Left ventricle myocardium inferior (tissue), 1 donor: Measurements from ENCODE around the gene ANKRD17. TPM values are rescaled to one million over a fixed set of nuclear protein-coding genes. Genes with fewer than 3 reads are reported as not detected.

Source experiments
- DNase-seq: peaks from one replicate; pipeline ENCODE4 v3.0.0-alpha.2; 2020
- H3K27ac ChIP-seq: fragments of 200-600 bp; replicated peaks from 2 replicates; pipeline ENCODE4 v1.8.0; 2021
- H3K27me3 ChIP-seq: fragments of 200-600 bp; 2 replicates; pipeline ENCODE4 v1.8.0; 2021; ENCODE audit warnings: low read depth
- H3K36me3 ChIP-seq: fragments of 200-600 bp; 2 replicates; pipeline ENCODE4 v1.8.0; 2021
- H3K4me1 ChIP-seq: fragments of 200-600 bp; 2 replicates; pipeline ENCODE4 v1.8.0; 2021
- H3K4me3 ChIP-seq: fragments of 200-600 bp; 2 replicates; pipeline ENCODE4 v1.8.0; 2021; ENCODE audit warnings: mild to moderate bottlenecking, moderate library complexity
- H3K9me3 ChIP-seq: fragments of 200-600 bp; replicated peaks from 2 replicates; pipeline ENCODE4 v1.8.0; 2021
- intact Hi-C: fragments of 100-400 bp; cut with micrococcal nuclease; formaldehyde crosslinking; loops from one replicate; pipeline ENCODE4 v1.11.0; 2022
- total RNA-seq: library from RNA; stranded (reverse); fragmentation: NEBNext Ultra II Directional; extraction: Animal tissue kit (Norgen Biotek cat#: 25700); gene quantifications from one replicate; pipeline ENCODE4 v1.2.1, GENCODE V29; 2021
- TF ChIP-seq, protein P1 (sequence below): fragments of 200-600 bp; IDR thresholded peaks from 2 replicates; pipeline ENCODE4 v1.8.0; 2021; ENCODE audit warnings: antibody characterized with exemption, mild to moderate bottlenecking, borderline replicate concordance
- donor health status: DM: no; HTN: yes; CAD: no; lungs with severe emphysema.

The ANKRD17 gene
- total RNA-seq, 1 donor from 2014 or later = 54.1 TPM

DNA sequence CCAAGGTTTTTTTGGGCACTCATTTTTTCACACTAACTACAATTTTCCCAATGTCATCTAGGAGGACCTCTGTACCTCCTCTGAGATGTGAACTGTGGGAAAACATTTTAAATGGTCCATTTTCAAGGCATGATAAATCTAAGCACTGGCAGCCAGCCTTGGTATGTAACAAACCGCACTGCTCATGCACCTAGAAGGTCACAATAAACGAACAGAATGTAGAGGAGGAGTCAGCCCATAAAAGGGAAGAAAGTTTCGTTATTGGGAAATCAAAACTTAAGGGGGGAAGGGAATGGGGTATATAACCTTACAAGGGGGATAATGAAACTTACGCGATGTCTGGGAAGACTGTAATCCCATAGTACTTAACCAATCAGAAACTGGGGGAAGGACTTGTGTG, 205.5 kb downstream of the ANKRD17 start:
- peaks cover 45% of the 10 kb centered on the region for H3K36me3 ChIP-seq
- no peak for DNase-seq

DNA sequence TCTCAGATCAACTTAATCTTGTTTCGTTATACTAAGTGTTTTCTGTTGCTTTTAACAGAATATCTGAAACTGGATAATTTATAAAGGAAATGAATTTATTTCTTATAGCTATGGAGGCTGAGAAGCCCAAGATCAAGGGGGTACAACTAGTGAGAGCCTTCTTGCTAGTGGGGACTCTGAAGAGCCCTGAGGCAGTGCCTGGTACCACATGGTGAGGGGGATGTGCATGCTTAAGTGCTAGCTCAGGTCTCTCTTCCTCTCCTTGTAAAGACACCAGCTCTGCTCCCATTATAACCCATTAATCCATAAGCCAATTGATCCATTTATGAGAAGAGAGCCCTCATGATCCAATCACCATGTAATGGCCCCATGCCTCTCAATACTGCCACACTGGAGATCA, 207.0 kb downstream of the ANKRD17 start:
- Histone ChIP-seq H3K27me3 (no peaks in the 10 kb centered on the region), H3K4me1 (no peaks in the 10 kb centered on the region), H3K9me3 (no peaks in the 10 kb centered on the region), H3K36me3 (peaks cover 31% of the 10 kb centered on the region), H3K4me3 (no peak overlapping the region), H3K27ac (no peak overlapping the region)
- no peak for DNase-seq
- TF ChIP-seq, protein P1, sequence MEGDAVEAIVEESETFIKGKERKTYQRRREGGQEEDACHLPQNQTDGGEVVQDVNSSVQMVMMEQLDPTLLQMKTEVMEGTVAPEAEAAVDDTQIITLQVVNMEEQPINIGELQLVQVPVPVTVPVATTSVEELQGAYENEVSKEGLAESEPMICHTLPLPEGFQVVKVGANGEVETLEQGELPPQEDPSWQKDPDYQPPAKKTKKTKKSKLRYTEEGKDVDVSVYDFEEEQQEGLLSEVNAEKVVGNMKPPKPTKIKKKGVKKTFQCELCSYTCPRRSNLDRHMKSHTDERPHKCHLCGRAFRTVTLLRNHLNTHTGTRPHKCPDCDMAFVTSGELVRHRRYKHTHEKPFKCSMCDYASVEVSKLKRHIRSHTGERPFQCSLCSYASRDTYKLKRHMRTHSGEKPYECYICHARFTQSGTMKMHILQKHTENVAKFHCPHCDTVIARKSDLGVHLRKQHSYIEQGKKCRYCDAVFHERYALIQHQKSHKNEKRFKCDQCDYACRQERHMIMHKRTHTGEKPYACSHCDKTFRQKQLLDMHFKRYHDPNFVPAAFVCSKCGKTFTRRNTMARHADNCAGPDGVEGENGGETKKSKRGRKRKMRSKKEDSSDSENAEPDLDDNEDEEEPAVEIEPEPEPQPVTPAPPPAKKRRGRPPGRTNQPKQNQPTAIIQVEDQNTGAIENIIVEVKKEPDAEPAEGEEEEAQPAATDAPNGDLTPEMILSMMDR = no peak
- intact Hi-C loops = no loop called here

More for the DNA sequence above, 205.5 kb downstream of the ANKRD17 start:
- H3K27ac ChIP-seq = no peak overlapping the region
- H3K27me3 ChIP-seq = no peaks in the 10 kb centered on the region
- intact Hi-C loops = no loop called here
- no peaks in the 10 kb centered on the region for H3K9me3 ChIP-seq
- TF ChIP-seq, protein P1 = no peak
- no peaks in the 10 kb centered on the region for H3K4me1 ChIP-seq
- no peak overlapping the region for H3K4me3 ChIP-seq

DNA sequence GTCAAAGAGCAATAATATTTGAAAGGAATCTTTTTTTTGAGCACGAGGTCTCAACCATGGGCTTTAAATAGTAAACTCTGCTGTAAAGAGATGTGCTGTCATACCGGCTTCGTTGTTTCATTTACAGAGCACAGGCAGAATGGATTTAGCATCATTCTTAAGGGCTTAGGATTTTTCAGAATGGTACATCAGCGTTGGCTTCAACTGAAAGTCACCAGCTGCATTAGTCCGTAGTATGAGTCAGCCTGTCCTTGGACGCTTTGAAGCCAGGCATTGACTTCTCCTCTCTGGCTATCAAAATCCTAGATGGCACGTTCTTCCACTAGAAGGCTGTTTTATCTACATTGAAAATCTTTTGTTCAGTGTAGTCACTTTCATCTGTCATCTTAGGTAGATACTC, 212.7 kb downstream of the ANKRD17 start:
- no peaks in the 10 kb centered on the region for H3K27me3 ChIP-seq
- H3K4me1 ChIP-seq = no peaks in the 10 kb centered on the region
- no peak overlapping the region for H3K4me3 ChIP-seq
- intact Hi-C loops = no loop called here
- no peak for DNase-seq
- no peaks in the 10 kb centered on the region for H3K36me3 ChIP-seq
- TF ChIP-seq, protein P1 = no peak
- H3K27ac ChIP-seq = no peak overlapping the region
- H3K9me3 ChIP-seq = no peaks in the 10 kb centered on the region

DNA sequence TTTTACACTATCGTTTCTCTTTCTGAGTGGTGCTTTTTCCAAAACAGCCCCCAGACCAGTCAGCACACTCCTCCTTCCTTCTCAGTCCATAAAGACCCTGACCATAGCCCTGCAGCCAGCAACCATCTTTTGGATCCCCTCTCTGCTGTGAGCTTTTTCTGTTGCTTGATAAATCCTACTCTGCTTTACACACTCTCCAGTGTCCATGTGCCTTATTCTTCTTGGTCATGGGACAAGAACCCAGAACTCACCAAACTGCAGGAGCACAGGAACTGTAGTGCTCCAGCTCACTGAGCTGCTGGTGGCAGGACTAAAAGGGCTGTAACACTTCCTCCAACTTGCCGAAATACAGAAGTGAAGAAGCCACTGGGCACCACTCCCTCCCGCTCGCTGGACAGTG, 221.5 kb downstream of the ANKRD17 start:
- no peak overlapping the region for H3K27ac ChIP-seq
- intact Hi-C loops = no loop called here
- TF ChIP-seq, protein P1 = no peak

DNA sequence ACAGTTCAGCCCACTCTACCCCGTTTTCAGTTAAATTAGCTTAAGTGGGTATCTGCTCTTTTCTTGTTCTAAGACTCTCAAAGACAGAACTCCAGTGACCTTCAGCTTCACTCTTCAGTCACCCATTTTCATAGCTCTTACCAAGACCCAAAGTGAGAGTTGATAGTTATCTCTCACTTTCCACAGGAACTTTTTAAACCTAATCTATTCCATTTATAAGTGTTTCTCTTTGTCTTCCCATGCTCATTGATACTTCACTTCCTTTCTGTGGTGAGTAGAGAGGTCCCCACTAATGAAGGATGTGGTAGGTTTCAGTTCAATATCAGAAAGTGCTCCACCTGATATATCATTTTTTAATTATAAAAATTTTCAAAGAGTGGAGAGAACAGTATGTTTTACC, 222.5 kb downstream of the ANKRD17 start:
- Histone ChIP-seq H3K27ac (no peak overlapping the region), H3K36me3 (no peaks in the 10 kb centered on the region), H3K4me3 (no peak overlapping the region), H3K9me3 (peaks cover 38% of the 10 kb centered on the region), H3K4me1 (no peaks in the 10 kb centered on the region), H3K27me3 (no peaks in the 10 kb centered on the region)
- no peak for DNase-seq
- TF ChIP-seq, protein P1 = no peak
- intact Hi-C loops = no loop called here

More for the DNA sequence above, 221.5 kb downstream of the ANKRD17 start:
- H3K36me3 ChIP-seq = no peaks in the 10 kb centered on the region
- H3K9me3 ChIP-seq = peaks cover 38% of the 10 kb centered on the region
- H3K27me3 ChIP-seq = no peaks in the 10 kb centered on the region
- H3K4me1 ChIP-seq = no peaks in the 10 kb centered on the region
- no peak for DNase-seq
- H3K4me3 ChIP-seq = no peak overlapping the region

DNA sequence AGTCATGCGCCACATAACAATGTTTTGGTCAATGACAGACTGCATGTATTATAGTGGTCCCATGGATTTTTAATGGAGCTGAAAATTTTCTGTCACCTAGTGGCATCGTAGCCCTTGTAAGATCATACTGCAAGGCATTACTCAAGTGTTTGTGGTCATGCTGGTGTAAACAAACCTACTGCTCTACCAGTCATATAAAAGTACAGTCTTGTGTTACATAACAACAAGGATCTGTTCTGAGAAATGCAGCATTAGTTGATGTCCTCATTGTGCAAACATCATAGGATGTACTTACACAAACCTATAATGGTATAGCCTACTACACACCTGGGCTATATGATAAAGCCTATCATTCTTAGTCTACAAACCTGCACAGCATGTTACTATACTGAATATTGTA, 223.7 kb downstream of the ANKRD17 start:
- H3K9me3 ChIP-seq = peaks cover 38% of the 10 kb centered on the region
- H3K27ac ChIP-seq = no peak overlapping the region
- DNase-seq = no peak
- TF ChIP-seq, protein P1 = no peak
- no peaks in the 10 kb centered on the region for H3K27me3 ChIP-seq
- no peaks in the 10 kb centered on the region for H3K4me1 ChIP-seq
- no peak overlapping the region for H3K4me3 ChIP-seq
- no peaks in the 10 kb centered on the region for H3K36me3 ChIP-seq
- intact Hi-C loops = no loop called here
